Activated CD4-positive, alpha-beta T cell treated with anti-CD3 and anti-CD28 coated beads, Interleukin-2, amount 50 U/mL, for 24 hours (primary cell): ENCODE measurements around the gene KRT74.

Experiments used
- DNase-seq, 2 donors: peaks; one replicate each; pipeline ENCODE4 v3.0.0-alpha.2; 2020; ENCODE audit warnings: low read depth in 1 of 2, low spot score in 1 of 2

KRT74 gene

GRCh38 chr12:52573743-52574142, at the start of gene KRT74:
KRT74 (minus strand) TSS chr12:52573843; CDS start chr12:52573777, 66 bp downstream.
- DNase-seq = no peak

- no peak for DNase-seq
Measured at GRCh38 chr12:52622349-52622748, 48.7 kb upstream of the KRT74 start.

DNA sequence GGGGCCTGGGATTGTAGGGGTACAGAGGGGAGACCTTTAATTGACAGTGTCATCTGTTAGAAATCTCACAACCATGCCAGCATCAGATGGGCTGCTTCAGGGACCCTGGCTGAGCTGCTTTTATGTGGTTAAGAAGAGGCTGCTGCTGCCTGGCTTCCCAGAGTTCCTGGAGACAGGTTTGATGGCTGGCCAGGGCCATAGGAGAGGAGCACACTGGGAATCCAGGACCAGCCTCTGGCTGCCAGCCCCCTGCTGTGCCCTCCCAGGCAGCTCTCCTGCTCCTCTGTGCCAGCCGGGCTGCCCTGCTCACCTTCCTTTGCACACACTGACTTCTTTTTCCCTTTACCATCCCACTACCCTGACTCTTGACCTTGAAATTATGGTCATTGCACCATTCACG, 45.2 kb upstream of the KRT74 start:
- DNase-seq = no peak

- DNase-seq = no peak
Measured at GRCh38 chr12:52618216-52618615, 44.6 kb upstream of the KRT74 start, which contains the start of gene KRT73. KRT73 (minus strand) TSS chr12:52618559; CDS start chr12:52618524, 35 bp downstream.

GRCh38 chr12:52617403-52617785, 43.8 kb upstream of the KRT74 start:
- no peak for DNase-seq

- DNase-seq = no peak
Measured at GRCh38 chr12:52616680-52617402, 43.2 kb upstream of the KRT74 start.

DNA sequence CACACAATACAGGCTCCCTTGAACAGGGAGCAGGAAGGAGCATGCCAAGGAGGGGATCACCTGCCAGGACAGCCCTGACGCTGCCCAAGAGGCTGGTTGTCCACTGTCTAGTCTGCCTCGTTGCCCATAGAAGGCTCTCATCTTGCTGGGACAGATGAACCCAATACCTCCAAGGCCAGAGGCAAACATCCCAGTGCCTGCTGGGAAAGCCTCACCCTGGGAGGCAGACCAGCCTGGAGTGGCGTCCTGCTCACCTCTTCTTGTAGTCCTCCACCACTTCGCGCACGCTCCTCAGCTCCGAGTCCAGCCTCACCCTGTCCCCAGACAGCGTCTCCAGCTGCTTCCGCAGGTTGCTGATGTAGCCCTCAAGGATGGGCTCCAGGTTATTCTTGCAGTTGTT, 42.3 kb upstream of the KRT74 start:
- no peak for DNase-seq

DNA sequence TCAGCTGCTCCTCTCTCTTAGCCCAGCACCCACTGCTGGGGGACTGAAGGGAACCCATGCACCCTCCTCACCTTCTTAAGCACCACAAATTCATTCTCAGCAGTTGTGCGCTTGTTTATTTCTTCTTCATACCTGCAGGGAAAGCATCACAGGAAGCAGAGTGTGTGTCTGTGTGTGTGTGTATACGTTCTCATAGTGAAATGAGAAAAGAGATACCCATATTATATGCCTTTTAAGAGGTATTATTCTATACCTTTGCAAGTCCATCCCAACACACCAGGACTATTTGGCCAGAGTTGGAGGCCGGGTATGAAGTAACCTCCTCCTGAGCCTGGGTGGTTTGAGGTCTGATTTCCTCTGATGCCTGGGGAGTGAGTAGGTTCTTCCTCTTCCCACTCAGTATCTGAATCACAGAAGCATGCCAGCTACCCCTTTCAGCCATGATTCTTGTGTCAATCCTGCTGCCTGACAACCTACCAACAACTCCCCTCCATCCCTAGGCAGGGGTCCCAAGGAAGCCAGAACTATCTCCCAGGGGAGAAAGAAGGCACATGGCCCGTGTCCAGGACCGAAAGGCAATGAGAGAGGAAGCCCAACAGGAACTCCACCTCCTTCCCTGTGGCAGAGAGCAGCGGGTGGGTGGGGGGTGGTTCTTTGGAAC, 41.7 kb upstream of the KRT74 start:
- peak in 1 of 2 donors; percentile 22 for DNase-seq

DNA sequence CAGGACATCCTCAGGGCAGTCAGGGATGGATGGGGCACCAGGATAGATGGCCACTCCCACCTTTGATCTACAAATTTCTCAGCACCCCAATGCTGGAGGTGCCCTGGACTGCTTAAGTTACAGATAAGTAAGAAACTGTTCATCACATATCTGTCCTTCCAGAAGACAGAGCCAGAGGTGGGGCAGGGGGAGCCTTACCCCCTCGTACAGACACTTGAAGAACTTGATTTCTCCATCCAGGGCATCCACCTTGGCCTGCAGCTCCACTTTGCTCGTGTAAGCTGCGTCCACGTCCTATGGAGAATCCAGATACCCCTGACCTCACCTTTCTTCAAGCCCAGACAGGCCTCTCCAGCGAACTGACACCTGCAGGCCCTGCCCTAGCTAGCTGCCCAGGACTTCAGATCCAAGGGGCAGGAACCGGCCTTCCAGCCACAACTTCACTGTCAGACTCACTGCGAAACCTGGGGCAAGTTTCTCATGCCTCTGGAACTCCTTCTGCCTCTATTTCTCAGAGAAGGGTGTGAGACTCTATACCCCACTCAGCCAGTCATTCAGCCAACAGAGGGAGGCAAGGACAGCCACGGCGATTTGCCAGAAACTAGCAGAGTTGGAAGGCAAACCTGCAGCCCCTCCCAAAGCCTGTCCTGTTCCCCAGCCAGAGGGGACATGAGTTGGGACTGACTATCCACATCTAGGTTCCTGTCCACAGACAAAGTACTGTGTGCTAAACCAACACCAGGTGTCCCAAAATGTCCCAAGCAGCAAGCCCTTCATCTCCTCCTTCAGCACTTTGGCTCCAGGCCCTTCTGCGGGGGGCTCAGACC, 41.0 kb upstream of the KRT74 start:
- DNase-seq = no peak

GRCh38 chr12:52613384-52614030, 39.9 kb upstream of the KRT74 start:
- no peak for DNase-seq

DNA sequence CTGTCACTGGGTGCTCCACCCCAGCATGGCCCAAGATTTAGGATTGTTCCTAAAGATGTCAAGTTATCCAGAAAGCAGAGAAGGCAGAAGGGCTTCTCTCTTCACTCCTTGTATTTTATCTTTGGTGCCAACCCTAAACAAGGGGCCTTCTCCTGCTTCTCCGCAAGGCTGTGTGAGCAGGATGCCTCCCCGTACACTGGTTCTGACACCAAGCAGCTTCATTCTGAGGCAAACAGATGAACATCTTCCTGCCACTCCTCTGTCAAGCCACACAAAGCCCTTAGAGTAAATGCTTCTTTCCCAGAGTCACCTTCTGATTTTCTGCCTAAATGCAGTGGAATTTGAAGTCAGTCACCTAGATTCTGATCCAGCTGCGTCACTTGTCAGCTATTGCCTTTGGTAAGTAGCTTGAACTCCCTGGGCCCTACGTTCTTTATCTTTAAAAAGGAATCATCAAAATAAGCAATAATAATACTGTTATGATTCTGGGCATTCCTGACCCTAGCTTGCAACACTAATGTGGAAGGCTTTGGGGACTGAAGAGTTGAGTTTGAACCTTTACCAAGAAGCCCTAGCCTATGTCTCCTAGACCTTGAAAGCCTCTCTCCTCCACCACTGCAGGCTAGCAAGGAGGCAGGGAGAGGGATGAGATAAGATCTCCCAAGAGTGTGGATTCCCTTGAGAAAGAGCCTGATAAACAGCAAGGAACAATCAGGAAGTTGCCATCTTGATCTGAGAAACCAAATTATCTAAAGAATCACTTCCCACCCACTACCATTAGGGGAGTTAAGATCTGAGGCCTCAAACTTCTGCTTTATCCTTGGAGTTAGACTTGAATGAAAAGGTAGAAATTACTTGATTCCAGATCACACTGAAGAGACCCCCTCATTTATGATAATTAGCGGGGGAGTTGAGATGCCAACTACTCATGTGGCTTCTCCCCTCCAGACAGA, 39.1 kb upstream of the KRT74 start:
- DNase-seq = no peak

DNA sequence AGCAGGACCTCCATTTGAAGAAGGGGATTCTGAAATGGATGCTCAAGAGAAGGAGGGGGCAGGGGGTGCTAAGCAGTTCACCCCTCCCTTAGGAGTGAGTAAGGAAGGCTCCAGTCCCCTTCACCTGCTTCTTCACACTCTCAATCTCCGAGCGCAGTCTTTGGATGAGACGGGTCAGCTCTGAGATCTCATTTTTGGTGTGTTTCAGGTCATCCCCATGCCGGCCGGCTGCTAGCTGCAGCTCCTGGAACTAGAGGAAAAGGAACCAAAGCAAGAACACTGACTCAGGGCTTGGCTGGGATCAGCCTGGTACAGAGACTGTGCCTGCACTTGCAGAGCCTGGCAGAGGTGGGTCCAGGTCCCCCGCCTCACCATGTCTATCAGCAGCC, 37.4 kb upstream of the KRT74 start:
- DNase-seq = no peak

DNA sequence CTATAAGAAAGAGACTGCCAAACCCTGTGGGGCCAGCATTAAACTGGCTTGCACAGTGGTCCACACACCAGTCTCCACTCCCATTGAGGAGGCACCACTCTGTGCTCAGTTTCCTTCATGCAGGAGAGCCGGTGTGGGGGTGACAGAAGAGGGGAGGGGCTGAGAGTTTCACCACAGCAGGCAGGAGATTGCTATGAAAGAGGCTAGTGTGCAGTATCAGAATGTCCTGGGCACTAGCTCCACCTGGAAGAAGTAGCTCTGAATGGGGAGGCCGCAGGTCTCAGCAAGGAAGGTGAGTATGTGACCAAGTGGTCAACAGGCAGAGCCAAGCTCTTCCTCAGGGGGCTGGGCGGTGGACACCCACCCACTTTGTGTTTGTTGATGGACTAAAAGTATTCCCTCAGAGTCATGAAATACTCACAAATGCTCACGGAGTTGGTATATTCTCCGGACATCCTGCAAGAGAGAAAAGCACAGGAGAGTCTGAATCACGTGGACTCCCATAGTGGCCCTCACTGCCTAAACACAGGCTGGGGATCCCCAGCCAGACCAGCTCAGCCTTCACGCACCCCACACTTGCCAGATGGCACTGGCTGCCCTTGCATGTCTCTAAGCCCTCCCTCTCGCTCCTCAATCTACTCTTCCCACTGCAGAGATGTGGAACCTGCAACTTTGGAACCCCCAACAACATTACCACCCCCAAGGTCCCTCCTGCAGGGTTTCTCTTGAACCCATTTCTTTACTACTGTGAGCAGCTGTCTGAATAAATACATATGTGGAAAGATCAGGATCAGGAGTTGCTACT, 35.4 kb upstream of the KRT74 start:
- no peak for DNase-seq

- DNase-seq = no peak
Measured at GRCh38 chr12:52608161-52608560, 34.5 kb upstream of the KRT74 start.

- no peak for DNase-seq
Measured at GRCh38 chr12:52607314-52607713, 33.7 kb upstream of the KRT74 start.

GRCh38 chr12:52606581-52607218, 33.1 kb upstream of the KRT74 start:
- DNase-seq = no peak

DNA sequence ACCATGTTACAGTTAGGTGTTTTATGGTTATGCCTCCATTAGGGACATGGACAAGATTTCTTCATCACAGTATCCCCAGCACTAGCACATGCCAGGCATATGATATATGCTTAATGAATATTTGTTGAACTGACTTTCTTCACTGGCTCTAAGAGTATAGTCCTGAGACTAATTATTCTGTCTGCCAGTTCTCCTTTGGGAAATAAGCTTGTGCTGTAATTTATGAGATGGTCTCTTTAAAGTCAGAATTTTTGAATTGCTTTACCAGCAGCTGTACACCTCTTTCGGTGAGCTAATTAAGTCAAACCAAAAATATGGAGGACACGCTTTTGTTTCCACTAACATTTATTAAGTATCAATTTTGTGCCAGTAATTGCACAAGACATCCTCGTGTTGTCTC, 32.5 kb upstream of the KRT74 start:
- DNase-seq = no peak

DNA sequence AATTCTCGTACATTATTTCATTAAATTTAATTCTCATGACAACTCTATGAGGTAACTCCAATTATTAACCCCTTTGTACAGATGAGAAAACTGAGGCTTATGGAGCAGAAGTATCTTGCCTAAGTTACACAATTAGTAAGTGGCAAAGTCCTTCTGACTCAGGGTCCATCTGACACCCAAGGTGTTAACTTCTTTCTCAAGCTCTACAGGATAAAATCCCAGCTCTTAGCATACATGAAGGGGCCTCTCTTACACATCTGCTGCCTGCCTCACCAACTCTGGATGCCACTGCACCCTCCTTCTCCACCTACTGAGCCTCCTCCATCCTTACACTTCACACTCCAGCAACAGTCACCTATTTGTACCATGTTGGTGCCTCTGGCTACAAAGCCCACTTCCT, 31.9 kb upstream of the KRT74 start:
- DNase-seq = no peak

DNA sequence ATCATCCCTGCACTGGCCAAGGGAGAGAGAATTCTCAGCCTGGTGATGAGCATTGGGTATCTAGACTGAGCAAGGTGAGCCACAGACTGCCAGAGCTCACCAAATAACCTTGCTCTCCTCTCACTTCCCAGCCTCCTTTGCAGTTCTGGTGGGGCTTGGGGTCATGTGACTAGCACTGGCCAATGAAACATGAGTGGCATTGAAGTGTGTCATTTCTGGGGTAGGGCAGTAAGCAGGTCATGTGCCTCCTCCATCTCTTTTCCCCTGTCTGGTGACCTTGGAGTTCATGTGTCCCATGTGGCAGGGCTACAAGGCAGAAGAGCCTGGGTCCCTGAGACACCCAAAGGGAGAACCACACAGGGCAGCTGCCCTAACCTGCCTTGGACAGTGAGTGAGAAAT, 31.2 kb upstream of the KRT74 start:
- DNase-seq = no peak
